GM19467 (cell line): ENCODE data around the gene AGA.
A peak's percentile ranks its signal among the peaks of the same experiment; 100 is the strongest.

ENCODE experiments used
- ATAC-seq: cut with Tn5 transposase; IDR thresholded peaks from one replicate; pipeline ENCODE4 v1.9.1; 2021; ENCODE audit warnings: mild to moderate bottlenecking, moderate library complexity; ENCODE audit not compliant: unreplicated experiment

Gene AGA

DNA sequence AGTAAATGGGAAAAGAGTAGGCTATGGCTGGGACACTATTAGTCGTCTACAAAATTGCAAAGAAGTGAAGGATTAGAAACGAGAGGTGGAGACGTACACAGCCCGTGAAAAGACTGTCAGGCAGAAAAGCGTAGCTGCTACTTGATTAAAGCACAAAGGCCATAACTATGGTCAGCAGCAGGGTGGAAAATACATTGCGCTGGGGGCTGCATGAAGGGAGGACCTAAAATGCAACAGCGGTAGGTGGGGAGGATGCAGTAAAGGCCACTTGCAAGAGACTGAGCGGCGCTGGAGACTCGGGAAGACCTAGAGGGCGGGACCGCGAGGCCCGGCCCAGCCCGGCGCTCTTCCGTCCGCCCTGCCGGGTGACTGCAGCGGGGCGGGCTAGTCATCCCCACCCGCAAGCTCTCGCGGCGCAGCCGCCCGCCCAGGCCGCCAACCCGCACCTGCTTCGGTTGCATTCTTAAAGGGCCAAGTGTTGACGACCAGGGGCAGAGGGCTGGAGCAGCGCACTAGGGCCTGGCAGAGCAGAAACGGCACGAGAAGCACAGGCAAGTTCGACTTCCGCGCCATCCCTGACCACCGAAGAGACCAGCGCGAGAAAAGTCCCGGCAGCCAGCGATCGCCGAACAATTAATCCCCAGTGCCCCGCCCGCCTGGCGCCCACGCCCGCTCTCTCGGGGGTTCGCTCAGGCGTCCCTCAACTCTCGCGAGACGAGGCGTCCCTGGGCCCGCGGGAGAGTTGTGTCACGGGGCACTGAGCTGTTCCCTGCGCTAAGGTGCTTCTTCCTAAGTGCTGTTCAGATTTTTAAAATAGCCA is at the start of gene AGA:
Gene AGA (minus strand): TSS at position 635 of the 820 bp plus-strand sequence. CDS start 62 bp downstream, at position 573.
- ATAC-seq = peak; percentile 92

DNA sequence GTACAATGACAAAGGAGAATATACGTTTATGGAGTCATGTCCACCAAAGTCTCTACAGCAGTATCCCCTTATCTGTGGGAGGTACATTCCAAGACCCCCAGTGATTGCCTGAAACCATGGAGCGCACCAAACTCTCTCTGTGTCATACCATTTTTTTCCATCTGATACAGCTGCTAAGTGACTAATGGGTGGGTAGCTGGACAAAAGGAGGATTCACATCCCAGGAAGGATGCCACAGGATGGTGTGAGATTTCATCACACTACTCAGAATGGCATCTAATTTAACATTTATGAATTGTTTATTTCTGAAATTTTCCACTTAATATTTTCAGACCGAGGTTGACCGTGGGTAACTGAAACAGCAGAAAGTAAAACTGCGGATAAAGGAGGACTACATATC is 49.8 kb upstream of the AGA start:
- ATAC-seq = no peak

DNA sequence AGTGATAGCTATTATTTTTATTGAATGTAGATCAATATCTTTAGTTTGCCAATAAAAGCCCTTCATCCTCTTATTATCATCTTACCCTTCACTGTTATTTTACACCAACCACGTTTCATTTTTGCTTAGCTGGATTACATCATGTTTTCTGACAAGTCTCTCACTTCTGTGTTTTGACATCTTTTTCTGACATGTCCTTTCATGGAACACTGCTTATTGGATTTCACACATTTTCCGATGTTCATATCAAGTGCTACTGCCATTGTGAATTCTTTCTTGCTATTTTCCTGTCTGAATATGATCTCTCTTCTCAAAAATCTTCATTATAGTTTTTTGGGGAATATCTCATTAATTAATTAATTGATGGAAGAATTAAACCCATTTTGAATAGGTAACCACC is 48.5 kb upstream of the AGA start:
- no peak for ATAC-seq

DNA sequence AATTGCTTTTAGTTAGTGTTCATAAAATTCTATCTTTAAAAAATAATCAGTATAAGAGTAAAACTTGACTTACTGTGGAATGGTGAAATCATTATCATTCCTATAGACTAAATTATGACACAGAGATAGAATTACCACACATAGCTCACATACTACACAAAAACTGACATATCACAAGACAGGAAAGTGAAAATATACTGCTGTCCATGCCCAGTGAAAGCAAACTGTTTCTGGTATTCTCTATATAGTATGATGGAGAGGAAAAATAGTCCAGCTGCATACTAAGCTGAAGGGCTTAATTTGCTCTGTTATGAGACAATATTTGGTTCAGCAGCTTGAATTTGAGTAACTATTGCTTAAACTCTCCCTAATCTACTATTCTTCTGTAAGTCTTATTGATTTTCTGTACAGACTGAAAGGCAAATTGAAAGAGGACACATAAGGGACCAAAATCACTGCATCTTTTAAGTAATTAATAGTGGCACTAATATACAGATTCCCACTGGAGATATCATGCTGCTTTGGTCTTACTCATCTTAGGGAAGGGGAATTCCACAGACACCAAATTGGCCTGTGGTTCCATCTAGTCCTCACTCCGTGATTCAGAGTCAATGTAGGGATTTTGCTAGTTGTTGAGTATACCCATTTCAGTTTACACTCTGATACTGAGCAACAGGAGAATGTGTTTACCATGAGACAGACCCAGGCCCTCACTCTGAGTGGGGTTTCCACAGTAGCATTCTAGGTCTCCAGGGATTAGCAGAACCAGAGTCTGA is 47.4 kb upstream of the AGA start:
- ATAC-seq = no peak

DNA sequence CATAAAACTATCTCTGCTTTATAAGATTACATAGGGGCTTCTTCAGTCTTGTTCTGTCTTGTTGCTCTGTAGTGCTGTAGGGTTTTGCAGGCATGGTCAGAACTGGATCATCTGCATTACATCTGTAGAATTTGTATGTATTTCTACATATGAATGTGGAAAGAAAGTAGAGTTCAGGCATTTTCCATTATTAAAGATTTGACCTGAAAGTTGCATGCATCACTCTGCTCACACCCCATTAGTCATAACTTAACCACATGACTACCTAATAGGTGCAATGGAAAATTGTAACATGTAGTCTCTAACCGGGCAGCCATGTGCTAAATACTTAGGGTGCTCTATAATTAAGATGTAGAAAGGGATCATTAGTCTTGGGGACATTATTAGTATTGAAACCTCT is 45.7 kb upstream of the AGA start:
- no peak for ATAC-seq

DNA sequence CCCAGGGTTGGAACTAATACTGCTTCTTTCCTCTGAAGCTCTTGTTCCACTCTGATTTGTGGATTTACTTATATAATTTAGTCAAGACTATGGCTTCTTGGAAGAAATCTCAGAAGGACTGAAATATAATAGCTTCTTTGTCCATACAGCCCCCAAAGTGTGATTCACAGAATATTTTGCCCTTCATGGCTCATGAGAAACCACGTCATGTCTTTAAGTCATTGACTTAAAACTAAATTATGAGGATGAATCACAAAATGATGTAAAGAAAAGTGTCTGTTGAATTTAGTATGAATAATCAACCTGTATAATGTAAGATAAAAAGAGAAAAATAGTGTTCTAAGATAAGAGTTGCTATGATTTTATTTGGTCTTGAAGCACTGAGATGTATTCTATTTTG is 43.3 kb upstream of the AGA start:
- ATAC-seq = no peak

DNA sequence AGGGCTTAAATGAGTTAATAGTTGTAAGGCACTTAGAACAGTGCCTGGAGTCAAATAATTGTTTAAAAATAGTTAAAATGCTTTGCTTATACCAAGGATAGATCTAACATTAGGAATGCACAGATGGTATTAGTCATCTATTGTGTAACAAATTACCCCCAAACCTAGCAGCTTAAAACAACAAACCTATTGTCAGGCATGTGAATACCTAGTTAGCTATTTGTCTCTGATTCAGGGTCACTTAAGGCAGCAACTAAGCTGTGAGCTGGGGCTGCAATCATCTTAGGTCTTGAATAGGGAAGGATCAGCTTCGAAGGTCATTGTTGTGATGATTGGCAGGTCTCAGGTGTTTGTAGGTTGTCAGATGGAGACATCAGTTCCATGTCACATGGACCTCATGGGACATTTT is 42.4 kb upstream of the AGA start:
- no peak for ATAC-seq

DNA sequence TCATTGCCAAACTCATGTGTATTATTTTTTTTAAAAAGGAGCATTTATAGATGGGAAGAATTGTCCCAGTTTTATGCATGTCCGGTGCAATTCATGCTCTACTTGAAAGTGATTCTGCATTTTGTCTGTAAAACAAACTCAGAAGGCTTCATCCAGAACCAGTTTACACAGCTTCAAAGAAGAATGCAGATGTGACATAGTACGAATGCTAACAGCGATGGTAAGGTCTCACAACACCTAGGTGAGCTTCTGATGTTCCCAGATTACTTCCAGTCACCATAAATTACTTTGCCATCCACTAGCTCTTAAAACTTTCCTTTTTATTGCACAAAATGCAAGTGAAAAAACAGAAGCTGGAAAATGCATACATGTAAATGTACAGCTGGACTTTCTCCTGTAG is 41.5 kb upstream of the AGA start:
- no peak for ATAC-seq

DNA sequence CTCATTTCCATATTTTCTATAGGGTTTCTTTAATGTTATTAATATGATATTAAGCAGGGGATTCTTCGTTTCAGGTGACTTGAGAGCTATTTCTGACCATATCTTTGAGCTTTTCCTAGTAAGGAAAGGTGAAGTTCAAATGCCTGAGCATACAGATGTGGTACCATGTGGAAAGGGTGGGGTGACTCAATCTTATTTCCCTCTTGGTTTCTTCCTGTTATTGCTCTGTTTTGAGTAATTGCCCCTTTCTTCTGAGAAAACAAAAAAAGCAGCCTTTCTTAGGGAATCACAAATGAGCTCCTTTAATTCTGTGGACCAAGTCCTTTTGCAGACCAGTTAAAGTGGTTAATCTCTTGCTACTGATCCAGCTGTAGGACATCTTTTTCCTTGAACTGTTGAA is 41.0 kb upstream of the AGA start:
- no peak for ATAC-seq

DNA sequence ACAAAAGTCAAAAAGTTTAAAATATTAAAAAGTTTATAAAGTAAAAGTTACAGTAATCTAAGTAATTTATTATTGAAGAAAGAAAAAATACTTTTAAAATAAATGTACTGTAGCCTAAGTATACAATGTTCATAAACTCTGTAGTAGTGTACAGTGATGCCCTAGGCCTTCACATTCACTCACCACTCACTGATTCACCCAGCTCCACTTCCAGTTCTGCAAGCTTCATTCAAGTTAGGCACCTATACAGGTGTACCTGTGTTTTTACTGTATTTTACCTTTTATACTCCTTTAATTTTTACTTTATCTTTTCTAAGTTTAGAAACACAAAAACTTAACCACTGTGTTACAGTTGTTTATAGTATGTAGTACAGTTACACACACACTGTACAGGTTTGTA is 40.1 kb upstream of the AGA start:
- no peak for ATAC-seq

DNA sequence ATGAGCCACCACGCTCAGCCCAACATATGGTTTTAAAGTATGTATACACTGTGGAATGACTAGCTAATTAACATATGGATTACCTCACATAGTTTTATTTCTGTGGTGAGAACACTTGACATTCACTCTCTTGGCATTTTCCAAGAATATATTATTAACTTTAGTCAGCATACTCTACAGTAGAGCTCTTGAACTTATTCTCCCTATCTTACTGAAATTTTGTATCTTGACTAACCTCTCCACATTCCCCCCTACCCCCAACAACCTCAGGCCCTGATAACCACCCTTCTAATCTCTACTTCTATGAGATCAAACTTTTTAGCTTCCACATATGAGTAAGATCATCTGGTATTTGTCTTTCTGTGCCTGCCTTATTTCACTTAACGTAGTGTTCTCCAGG is 38.6 kb upstream of the AGA start:
- ATAC-seq = no peak

DNA sequence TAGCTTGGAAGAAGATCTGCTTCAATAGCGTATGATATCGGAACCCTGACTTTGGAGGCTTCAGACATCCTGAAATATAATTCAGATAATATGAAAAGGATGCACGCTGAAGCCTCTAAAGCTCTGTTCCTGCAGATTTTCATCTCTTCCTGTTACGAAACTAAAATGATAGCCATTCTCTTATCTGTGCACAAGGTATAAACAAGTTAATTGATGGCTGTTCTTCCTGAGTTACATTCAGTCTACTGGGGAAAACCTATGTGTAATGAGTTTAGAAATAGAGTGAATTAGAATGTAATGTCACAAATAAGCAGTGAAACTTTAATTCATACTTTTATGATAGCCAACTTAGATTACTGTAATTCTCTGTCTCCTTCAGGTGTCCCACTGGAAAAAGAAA is 36.8 kb upstream of the AGA start:
- ATAC-seq = no peak

DNA sequence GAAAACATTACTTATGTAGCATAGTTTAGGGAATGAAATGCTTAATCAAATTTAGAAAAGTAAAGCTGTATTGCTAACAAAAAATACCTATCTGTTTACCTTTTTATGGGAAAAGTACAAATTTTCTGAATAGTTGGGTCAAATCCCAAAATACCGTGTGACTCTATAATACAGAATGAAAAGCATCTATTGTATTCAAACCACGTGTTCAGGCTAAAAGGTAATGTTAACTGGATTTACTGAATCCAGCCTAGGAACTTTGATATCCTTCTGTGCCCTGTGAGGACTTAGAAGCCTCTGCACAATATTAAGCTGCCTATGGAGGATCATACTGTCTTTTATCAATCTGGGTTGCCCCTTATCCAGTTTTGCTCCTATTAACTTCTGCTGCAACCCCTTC is 36.3 kb upstream of the AGA start:
- no peak for ATAC-seq

DNA sequence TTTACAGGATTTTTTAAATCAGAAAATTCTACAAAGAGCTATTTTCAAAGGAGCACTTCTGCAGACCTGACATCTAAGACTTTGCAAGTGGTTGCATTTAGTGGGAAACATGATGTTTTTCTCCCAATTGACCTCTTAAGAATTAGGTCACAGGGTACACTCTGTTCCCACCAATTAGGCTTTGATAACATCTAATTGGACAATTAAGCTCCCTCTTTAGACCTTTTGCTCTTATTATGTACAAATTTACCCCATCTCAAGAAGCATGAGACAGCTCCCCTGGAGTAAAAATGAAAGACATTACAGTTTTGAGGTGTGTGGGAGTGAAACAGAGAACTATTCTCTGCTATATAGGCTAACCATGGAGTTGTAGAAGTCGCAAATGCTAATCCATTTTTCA is 31.8 kb upstream of the AGA start:
- ATAC-seq = no peak

DNA sequence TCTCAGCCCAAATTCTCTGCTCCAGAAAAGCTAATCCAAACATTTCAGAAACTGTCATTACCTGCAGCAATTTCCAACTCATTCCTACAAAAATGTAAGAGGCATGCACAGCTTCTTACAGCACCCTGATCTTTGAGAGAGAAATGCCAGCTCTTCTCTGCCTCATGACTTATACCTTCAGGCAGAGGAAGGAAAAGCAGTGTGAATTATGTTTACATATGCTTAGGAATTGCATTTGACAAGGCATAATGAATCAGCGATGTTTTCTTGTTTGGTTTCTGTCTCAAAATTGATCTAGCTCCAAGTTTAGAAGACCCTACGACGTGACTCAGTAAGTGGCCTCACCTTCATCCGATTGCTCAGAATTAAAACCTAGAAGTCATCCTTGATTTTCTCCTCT is 21.8 kb upstream of the AGA start:
- ATAC-seq = no peak

DNA sequence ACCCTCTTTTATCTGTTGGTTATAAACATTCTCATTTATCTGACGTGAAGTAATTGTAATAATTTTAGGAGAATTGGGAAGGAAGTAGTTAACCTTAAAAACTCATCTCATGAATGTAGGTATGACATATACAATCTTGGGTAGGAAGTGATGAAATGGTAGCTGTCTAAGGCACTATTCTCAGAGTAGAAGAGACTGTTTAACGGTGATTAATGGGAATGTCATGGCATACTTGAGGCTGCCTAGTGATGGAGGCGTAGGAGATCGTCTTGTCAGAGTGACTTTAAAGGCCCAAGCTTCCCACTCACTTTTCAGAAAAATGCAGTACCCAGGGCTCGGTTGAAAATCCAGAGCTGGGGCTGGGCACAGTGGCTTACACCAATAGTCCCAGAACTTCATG is 19.4 kb upstream of the AGA start:
- no peak for ATAC-seq

DNA sequence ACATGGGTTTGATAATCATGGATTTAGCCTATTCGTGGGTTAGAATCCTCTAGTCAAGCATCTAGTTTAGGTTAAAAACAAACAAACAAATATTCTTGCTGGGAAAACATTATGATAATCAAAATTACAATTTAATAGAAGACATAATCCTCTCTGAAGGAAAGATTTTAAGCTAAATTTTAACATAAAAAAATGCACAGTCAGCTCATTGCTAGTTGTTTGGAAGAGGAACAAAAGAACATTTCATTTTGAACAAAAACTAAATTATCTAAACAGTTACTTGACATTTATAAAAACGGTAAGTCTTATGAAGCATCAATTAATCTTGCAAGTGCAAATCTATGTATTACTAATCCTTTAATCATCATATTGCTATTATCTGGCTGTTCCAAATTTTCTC is 18.2 kb upstream of the AGA start:
- no peak for ATAC-seq

DNA sequence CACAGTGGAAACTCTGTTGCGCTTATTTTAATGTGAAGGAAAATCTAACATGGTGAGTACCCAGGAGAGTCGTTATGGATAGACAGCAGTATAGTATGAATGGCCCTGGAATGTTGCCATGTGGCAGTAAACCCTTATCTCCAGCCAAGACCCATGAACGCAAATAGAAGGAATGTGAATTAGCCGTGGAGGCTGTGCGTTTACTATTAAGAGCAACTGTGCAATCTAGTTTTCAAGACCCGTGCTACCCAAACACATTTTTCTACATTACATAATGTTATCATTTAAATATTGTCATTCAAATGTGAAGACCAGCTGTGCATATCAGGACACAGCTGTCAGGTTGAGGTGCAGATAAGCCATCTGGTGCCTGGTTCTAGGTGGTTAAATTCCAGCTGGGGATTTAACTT is 13.3 kb upstream of the AGA start:
- ATAC-seq = no peak

DNA sequence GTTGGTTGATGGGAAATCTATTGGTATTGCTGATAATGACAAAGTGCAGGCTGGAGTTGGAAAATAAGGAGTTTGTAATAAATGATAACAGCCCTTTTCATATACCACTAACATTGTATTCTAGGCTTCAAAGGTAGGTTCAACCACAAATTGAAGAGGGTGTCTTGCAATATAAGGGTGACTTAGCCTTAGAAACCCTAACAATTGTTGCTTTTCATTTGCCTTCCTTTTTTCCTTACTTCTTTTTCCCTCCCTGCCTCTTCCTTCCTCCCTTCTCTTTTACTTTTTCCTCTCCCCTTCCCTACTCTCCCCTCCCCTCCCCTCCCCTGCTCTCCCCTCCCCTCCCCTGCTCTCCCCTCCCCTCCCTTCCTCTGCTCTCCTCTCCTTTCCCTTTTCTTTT is 10.9 kb upstream of the AGA start:
- ATAC-seq = no peak

DNA sequence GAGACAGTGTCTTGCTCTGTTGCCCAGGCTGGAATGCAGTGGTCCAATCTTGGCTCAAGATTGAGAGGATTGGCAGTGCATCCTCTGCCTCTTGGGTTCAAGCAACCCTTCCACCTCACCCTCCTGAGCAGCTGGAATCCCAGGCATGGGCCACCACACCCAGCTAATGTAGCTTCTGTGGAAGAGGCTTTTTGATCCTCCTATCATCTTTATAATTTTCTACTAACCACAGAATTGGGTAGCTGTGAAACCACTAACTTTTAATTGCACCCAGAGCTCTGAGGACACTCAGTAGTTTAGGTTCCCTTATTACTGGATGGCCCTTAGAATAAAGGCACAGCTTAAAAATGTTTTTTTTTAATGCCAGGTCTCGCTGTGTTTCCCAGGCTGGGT is 8.9 kb upstream of the AGA start:
- ATAC-seq = no peak

DNA sequence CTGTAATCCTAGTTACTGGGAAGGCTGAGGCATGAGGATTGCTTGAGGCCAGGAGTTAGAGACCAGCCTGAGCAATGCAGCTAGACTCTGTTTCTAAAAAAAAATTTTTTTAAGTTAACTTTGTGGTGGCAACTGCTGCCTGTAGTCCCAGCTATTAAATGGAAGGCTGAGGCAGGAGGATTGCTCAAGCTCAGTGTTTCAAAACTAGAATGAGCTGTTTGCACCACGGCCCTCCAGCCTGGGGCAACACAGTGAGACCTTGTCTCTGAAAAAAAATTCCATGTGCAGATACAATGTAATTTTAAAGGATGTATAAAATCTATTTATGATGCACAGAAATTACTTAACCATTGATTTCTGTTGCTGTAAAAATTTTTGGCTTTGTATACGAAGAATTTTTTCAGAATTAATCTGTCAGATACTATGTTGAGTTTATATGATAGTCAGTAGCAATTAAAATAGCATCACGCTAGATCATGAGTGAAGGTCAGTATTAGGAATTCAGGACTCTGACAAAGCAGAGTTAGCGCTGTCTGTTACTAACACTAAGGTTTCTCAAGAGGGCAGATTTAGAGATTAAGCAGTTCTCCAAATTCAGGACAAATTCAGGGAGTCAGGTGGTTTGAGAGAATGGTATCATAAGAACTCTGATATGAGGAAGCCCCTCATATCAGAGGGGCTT is 8.3 kb upstream of the AGA start:
- ATAC-seq = no peak

DNA sequence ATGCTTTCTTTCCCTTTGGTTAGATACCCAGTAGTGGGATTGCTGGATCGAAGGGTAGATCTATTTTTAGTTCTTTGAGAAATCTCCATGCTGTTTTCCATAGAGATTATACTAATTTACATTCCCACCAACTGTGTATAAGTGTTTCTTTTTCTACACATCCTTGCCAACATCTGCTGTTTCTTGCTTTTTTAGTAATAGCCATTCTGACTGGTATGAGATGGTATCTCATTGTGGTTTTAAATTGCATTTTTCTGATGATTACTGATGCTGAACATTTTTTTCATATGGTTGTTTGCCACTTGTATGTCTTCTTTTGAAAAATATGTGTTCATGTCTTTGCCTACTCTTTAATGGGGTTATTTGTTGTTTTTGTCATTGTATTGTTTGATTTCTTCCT is 6.6 kb upstream of the AGA start:
- ATAC-seq = no peak
